Activated T-helper 1 cell treated with anti-CD3 and anti-CD28 coated beads, Interleukin-2, amount 50 U/mL, for 16 hours (primary cell): Measurements from ENCODE around the gene USP31.

Experiments used
- DNase-seq, 2 donors: peaks; one replicate each; pipeline ENCODE4 v3.0.0-alpha.2; 2020; ENCODE audit warnings: low read depth in 1 of 2, low spot score in 1 of 2

Gene USP31

DNA sequence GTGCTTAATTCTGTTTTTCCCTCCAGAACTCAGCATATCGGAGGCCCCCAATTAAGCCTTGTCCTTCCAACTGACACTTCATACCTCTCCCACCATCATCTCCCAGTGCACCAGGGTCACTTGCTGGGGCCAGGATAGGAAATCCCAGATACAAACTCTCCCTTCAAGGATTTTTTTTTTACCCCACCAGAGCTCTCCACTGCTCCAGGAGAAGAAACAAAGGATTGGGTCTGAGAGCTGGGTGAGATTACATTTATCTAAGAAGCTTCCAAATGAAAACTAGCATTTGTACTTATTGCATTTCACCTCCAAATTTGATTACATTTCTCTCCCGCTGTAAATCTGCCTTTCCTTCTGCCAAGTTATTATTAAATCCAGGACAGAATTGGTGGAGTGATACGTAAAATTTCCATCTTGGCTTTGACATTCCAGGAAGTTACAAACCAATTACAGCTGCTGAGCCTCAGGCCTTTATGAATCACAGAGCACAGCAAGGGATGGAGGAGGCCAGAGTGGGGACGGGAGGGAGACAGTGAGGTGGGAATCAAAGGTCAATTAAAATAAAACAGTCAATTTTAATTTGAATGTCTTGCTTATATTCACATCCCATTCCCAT, 123.5 kb downstream of the USP31 start:
- no peak for DNase-seq

DNA sequence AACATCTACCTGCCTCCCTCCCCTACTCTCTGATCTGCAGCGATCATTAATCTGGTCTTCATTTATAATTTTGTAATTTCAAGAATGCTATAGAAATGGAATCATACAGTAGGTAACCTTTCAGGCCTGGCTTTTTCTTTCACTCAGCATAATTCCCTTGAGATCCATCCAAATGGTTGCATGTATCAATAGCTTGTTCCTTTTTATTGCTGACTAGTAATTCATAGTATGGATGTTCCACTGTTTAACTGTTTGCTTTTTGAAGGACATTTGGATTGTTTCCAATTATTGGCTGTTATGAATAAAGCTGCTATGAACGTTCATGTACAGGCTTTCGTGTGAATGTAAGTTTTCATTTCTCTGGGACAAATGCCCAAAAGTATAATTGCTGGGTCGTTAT, 125.2 kb downstream of the USP31 start:
- DNase-seq, result no peak

GRCh38 chr16:23020084-23020483, 129.2 kb downstream of the USP31 start:
- DNase-seq, result no peak

GRCh38 chr16:23016368-23016767, 132.9 kb downstream of the USP31 start:
- DNase-seq, result no peak

DNA sequence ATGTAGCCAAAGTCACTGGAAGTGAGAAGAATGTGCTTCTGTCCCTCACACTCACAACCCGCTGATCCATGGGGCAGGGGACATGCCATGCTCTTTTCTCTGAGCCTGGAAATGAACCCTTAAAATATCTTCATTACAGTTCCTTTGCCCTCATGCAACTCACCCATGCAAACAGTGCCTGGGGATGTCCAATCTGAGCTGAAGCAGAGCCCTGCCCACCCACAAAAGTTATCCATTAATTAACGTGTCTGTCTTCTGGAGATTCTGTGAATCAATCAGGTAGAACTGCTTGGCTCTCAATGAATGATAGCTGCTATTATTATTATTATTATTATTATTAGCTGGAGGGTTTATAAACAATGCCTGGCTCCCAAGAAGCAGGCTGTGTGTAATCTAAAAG, 133.7 kb downstream of the USP31 start:
- no peak for DNase-seq

GRCh38 chr16:23014592-23014991, 134.7 kb downstream of the USP31 start:
- DNase-seq, result no peak
